GM13977 (cell line): ENCODE results near the gene FAT1.

Experiments
- DNase-seq: peaks from one replicate; pipeline ENCODE4 v3.0.0; 2012; ENCODE audit warnings: low spot score
- CTCF ChIP-seq: IDR thresholded peaks from 2 replicates; pipeline ENCODE4 v1.5.1; 2012; ENCODE audit warnings: mild to moderate bottlenecking, control low read depth; ENCODE audit not compliant: insufficient read depth; ENCODE audit errors: extremely low read depth, missing control alignments
- in situ Hi-C: fragments of 300-500 bp; cut with MboI; formaldehyde crosslinking; loops from one replicate; pipeline ENCODE4 v1.12.0; 2022; ENCODE audit warnings: low sequenced_read_pairs, low pct_unique_long_range_greater_than_20kb, mixed read lengths, inconsistent platforms; ENCODE audit not compliant: unreplicated experiment

The FAT1 gene

GRCh38 chr4:186684889-186685309 is 38.8 kb downstream of the FAT1 start:
- in situ Hi-C loops: no loop called here
- DNase-seq: no peak
- no peak for TF ChIP-seq CTCF

- no peak for TF ChIP-seq CTCF
- DNase-seq: no peak
- in situ Hi-C loops: no loop called here
These were observed 39.4 kb downstream of the FAT1 start for GRCh38 chr4:186684220-186684619.

- TF ChIP-seq CTCF: no peak
- in situ Hi-C loops: no loop called here
- DNase-seq: no peak
These were observed 43.0 kb downstream of the FAT1 start for GRCh38 chr4:186680641-186681040.

GRCh38 chr4:186676531-186677161 is 47.0 kb downstream of the FAT1 start:
- in situ Hi-C loops: no loop called here
- no peak for DNase-seq
- no peak for TF ChIP-seq CTCF

GRCh38 chr4:186669735-186670134 is 53.9 kb downstream of the FAT1 start:
- DNase-seq: no peak
- in situ Hi-C loops: no loop called here
- no peak for TF ChIP-seq CTCF

GRCh38 chr4:186669159-186669731 is 54.4 kb downstream of the FAT1 start:
- peak; percentile 12 for TF ChIP-seq CTCF
- no peak for DNase-seq
- in situ Hi-C loops: no loop called here

- in situ Hi-C loops: no loop called here
- TF ChIP-seq CTCF: no peak
- no peak for DNase-seq
These were observed 56.9 kb downstream of the FAT1 start for GRCh38 chr4:186666750-186667149.
